HL-60/S4 treated with phorbol 12-myristate 13-acetate at 8.2 ng/mL for 4 days and 3 days (cell line): ENCODE measurements around the gene VGLL1.

Source experiments
- in situ Hi-C: fragments of 300-500 bp; cut with MboI; formaldehyde crosslinking; loops from 2 replicates; pipeline ENCODE4 v1.15.0; 2022; ENCODE audit warnings: low sequenced_read_pairs

VGLL1 gene

GRCh38 chrX:136549226-136549625 is 17.2 kb downstream of the VGLL1 start:
- in situ Hi-C loops, result no loop called here

DNA sequence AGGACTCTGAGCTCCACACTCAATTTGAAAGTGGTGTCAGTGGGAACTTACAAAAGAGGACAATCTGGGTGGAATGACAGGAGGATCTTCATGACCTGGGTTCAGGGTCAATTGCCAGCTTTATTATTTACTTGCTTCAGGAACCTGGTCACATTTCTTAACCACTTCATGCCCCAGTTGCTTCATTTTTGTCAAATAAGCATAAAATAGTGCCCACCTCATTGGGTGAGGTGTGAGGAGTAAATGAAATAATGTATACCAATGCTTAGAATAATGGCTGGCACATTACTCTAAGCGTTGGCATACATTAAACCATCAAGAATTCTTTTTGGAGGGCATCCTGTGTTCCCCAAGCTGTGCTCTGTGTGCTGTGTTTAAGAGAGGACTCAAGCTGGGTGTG is 19.4 kb downstream of the VGLL1 start:
- in situ Hi-C loops, result no loop called here

- in situ Hi-C loops, result no loop called here
Measured at GRCh38 chrX:136555694-136556093, 23.7 kb downstream of the VGLL1 start.

- in situ Hi-C loops, result no loop called here
Measured at GRCh38 chrX:136572030-136572429, 40.0 kb downstream of the VGLL1 start.

DNA sequence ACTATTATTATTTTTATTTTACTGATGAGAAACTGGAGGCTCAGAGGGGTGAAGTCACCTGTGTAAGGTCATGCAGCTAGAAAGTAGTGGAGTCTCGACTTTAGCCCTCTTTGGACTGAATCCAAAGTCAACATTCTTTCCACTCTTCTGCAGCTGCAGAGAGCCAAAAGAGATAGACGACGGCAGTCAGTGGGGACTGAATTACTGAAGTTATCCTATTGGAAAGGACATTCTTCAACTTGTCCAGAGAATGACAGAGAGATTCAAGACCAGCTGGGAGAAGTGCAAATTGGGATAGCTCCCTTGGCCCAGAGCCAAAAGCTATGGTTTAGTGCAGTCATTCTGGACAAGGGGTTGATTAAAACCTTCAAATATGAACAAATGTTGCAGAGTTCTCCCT is 42.5 kb downstream of the VGLL1 start:
- in situ Hi-C loops, result no loop called here

- in situ Hi-C loops, result no loop called here
Measured at GRCh38 chrX:136577552-136577951, 45.5 kb downstream of the VGLL1 start.

DNA sequence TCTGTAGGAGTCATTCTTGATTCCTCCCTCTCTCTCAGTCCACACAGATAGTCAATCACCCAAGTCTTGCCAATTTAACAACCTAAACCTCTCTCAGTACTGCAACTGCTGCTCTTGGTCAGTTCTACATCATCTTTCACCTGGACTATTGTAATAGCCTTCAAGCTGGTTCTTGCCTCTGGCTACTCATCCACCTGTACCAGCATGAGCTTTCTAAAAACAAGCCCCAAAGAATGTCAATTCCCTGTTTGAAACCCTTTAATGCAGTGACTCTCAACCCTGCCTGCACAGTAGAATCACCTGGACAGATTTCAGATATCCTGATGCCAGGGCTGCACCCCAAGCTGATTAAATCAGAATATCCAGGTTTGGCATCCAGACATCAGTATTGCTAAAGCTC is 48.3 kb downstream of the VGLL1 start:
- in situ Hi-C loops, result no loop called here

- in situ Hi-C loops, result no loop called here
Measured at GRCh38 chrX:136582624-136583023, 50.6 kb downstream of the VGLL1 start.

DNA sequence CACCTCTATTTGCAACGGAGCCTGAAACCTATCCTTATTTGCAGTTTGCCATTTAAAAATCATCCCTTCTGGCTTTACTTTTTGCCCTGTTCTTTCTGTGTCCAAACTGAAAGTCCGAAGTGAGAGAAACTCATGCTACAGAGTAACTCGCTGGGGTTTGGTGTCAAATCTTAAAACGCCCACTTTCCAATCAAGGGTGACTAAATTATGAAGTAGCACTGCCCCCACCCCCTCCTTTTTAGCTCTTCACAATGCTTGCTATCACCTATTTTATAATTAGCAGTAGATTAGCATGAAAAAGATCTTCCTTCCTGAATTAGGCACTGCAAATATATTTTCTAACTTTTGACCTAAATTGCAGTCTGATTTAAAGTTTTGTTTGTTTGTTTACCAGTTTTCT is 52.5 kb downstream of the VGLL1 start:
- in situ Hi-C loops, result no loop called here

- in situ Hi-C loops, result no loop called here
Measured at GRCh38 chrX:136585262-136585661, 53.2 kb downstream of the VGLL1 start.

DNA sequence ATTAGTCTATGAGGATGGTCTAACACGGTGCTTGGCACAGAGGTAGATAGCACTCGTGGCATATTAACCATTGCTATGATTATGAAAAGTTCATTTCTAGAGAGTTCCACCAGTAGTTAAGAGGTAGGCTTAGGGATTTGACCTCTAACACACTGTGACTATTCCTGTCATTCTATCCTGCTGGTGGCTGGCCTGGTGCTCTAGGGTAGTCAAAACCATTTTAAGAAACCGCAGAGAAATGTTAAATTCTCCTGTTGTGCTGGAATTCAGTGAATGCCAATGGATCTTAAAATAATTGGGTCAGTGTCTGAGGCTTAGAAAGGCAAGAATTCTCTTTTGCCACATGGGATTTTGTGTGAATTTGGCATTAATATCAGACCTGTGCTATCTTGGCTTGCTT is 53.9 kb downstream of the VGLL1 start:
- in situ Hi-C loops, result no loop called here

DNA sequence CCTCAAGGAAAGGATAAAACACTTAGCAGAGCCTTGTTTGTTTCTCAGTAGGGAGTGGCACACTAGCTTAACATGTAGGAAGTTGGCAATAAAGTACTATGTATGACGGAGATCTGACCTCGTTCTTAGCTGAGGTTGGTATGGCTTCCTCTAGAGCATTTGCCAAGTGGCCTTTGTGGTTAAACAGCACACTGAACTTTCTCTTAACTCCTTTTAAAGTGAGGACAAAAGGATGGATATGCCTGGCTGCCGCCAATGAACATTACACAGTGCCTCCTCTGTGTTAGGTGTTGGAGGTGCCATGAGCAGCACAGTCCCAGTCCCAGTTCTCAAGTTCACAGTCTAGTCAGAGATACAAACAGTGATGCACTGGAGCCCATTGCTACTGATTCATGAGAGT is 54.4 kb downstream of the VGLL1 start:
- in situ Hi-C loops, result no loop called here

DNA sequence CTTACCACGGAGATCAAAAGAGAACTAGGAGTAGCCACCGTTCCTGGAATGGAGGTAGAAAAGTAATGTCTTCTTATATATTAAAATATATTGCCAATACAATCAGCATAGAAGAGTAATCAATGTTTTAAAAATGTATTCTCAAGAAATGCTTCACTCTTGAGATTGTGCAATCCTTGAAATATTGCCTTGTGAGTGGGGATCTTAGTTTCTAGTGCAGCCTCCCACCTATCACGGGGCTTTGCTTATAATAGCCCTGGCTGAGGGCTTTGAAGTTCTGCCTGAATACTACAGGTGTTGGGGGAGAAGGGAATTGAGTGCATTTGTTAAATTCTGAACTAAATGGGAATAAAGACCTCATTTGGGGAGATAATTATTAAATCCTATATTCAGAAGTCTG is 55.5 kb downstream of the VGLL1 start:
- in situ Hi-C loops, result no loop called here

DNA sequence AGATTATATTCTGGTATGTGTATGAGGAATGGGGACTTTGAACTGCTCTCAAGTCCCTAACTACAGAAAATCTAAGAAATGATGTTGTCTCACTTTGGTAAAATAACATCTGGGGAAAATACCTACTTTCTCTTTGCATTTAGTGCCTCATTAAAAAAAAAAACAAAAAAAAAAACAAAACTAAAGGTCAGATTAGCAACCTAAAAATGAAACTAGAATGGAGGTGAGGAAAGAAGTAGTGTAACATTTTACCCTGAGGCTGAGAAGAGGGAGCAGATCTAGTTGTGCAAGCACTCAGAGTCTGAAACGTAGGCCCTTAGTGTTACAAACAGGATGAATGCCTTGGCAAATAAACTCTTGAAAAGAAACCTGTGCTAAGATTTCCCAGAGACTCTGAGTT is 56.0 kb downstream of the VGLL1 start:
- in situ Hi-C loops, result no loop called here

DNA sequence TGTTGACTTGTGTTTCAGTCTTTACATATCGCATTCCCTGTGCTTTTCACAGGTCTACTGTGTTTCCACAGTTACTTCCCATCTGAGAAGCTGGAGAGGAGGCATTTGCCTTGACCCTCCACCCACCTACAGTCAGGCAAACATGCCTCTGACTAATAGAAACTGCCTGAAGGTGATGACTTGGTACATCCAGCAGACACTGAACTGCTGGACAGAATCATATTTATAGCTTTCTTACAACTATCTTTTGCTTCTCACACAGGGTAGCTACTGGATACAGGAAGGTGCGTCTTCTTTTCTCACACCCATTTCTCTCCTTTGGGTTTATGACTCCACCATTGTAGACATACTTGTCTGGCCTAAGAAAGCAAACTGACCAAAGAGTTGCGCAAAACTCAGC is 58.0 kb downstream of the VGLL1 start:
- in situ Hi-C loops, result no loop called here

DNA sequence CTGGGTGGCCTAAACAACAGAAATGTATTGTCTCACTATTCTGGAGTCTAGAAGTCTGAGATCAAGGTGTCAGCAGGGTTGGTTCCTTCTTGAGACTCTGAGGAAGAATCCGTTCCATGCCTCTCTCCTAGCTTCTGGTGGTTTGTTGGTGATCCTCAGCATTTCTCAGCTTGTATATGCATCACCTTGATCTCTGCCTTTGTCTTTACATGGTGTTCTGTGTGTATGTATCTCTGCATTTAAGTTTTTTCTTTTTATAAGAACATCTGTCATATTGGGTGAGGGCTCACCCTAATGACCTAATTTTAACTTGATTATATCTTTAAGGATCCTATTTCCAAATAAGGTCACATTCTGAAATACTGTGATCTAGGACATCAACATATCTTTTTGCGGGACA is 65.3 kb downstream of the VGLL1 start:
- in situ Hi-C loops, result no loop called here

DNA sequence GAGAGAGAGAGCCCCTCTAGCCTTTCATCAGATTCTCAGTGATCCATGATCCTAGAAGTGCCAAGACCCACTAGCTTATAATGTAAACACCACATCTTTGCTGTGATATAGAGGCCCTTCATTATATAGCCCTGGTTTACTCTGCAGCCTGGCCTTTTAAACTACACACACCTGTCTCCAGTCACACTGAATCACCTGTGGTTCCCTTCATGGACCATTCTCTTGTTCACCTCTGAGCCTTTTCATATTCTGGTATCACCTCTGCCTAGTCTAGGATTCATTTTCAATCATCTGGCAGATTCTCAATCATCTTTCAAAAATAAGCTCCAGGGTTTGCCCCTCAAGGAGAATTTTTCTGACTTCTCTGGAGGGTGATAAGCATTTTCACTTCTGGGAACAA is 65.9 kb downstream of the VGLL1 start:
- in situ Hi-C loops, result no loop called here

- in situ Hi-C loops, result no loop called here
Measured at GRCh38 chrX:136598631-136599030, 66.6 kb downstream of the VGLL1 start.

GRCh38 chrX:136600059-136600458 is 68.0 kb downstream of the VGLL1 start:
- in situ Hi-C loops, result no loop called here
